HG03108 (cell line): ENCODE measurements around the gene RETREG2.

Experiments
- ATAC-seq: cut with Tn5 transposase; IDR thresholded peaks from one replicate; pipeline ENCODE4 v1.9.1; 2021; ENCODE audit warnings: moderate library complexity; ENCODE audit not compliant: unreplicated experiment

The RETREG2 gene

GRCh38 chr2:219213486-219214071 is 35.5 kb downstream of the RETREG2 start:
- no peak for ATAC-seq

GRCh38 chr2:219214141-219214540 is 36.1 kb downstream of the RETREG2 start:
- no peak for ATAC-seq

DNA sequence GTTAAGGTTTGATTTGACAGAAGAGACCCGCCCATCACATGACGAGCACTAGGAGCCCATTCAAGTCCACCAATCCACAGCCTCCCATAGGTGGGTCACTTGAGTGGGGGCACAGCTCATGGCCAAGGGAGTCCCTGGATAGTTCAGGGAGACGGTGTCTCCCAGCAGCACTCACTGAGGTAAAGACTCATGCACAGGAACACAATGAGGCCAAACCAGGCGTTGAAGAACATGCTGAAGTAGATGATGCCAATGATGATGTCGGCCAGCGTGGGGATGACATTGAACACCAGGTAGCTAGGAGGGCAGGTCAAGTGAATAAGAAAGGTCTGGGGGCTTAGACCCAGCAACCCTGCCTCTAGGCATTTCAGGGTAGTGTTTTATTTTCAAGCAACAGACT is 36.7 kb downstream of the RETREG2 start:
- no peak for ATAC-seq

DNA sequence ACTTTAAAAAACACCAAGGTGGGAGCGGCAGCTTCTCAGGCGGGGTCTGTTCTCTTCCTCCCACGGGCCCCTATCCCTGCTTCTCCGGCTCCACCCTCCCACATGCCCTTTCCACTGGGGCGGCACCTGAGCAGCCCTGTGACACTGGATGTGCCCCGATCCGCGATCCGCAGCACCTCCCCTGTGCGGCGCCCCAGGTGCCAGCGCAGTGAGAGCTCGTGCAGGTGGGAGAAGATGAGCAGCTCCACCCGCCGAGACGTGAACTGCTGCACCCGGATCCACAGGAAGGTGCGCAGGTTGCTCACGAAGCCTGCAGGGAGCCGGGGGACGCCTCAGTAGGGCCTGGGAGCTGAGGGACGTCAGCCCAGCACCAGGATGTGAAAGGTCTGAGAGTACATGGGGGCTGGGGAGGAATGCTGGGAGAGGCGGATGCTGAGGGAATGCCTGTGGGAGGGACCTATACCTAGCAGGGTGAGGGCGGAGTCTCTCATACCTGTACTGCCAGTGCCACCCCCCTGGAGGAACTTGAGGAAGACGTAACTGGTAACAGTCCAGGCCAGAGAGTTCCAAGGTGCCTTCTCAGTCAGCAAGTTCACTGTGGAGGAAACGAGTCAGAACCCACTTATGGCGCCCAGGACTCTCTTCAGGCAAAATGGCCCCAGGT is 37.9 kb downstream of the RETREG2 start:
- no peak for ATAC-seq

DNA sequence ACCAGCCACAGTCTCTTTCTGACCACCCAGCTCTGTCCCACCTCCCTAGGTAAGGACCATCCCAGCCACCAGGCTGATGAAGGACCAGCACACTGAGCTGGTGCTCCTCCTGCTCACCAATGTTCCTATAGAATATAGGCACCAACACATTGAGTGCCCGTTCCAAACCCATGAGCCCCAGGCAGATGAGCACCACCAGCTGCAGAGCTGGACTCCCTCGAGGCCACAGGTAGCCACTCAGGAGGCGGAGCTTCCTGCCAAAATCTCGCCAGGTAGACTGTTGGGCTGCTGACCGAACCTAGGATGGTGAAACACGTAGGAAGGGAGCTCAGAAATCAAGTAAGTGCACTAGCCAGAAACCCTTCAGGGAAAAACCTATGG is 38.5 kb downstream of the RETREG2 start:
- ATAC-seq: no peak

DNA sequence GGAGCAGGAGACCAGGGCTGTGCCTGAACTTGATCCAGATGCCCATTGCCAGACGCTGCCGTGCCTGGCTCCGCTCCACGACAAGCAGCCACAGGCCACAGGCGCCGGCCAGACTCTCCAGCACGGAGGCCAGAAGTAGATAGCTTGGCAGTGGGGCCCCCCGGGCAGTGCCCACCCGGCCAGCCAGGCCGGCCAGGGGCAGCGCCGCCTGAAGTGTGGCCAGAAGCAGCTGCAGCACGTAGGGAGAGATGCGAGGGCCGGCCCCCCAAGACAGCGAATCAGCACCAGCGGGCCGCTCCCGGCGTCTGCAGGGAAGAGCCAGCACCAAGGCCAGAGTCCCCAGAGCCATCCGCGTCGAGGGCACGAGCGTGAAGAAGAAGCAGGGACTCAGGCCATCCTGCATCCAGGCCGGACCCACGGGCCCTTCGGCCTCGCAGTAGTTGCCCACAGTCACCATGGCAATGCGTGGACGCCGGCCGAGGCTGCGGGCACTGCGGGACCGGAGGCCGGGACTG is 40.2 kb downstream of the RETREG2 start:
- ATAC-seq: peak; percentile 19

GRCh38 chr2:219218732-219219701 is 40.9 kb downstream of the RETREG2 start, which contains the start of gene ABCB6:
TSS of gene ABCB6 (minus strand) at chr2:219218958. CDS start at chr2:219218673, 285 bp downstream.
- ATAC-seq: peak; percentile 68

DNA sequence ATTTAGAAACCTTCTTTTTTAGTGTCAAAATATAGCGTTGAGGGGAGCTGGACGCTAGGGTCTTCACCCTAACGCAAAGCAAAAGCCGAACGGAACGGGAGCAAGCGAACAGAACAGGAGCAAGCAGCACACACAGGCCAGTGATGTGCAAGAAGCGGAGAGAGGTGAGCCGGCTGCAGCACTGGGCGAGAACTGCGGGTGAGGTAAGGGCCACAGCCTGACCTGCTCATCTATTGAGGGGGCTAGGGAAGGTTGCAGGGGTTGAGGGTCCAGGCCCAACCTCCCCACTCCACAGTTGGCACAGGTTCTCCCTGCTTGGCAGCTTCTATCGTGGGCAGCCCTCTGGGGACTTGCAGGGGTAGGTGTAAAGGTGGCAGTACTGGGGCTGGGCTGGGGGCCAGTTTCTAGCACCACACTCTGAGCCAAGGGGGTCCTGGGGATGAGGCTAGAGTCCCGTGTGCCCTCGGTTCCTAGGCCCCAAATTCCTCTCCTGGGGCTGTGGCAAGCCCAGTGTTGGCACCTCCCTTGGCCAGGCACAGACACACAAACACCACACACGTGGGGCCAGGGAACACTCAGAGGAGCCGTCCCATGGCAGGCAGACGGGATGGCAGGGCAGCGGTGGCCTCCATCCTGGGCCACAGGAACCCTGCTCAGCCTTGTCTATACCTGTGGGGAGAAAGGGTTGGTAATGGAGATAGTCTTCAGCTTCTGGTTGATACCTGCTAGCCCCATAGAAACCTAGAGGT is 41.9 kb downstream of the RETREG2 start:
- ATAC-seq: no peak

GRCh38 chr2:219220652-219221402 is 42.8 kb downstream of the RETREG2 start:
- no peak for ATAC-seq

DNA sequence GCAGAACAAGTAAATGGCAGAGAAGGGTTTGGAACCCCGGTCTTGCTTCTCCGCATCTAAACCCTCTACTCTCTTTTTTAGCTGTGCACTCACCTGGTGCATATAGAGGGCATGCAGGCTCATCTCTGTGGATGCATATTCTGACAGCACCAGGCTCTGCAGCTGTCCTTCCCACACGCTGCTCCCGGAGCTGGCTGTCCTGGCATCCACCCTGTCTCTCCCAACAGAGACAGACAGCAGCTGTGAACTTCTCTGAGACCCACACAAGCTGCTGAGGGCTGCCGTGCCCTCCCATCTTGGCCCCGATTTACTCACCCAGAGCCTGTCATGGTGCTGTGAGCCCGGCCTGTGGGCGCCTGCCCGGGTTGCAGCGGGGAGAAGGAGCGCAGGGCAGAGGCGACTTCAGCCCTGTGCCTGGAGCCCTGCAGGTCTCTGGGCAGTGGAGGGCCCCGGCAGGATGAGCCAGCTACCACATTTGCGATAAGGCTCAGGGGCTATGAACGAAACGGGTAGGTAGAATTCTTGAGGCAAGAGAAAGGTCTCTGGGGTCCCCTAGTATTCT is 44.0 kb downstream of the RETREG2 start:
- ATAC-seq: no peak

GRCh38 chr2:219223831-219224610 is 45.9 kb downstream of the RETREG2 start:
- ATAC-seq: no peak

- no peak for ATAC-seq
Observed at GRCh38 chr2:219225350-219225749, 47.3 kb downstream of the RETREG2 start.

GRCh38 chr2:219228041-219228910 is 50.2 kb downstream of the RETREG2 start:
- no peak for ATAC-seq

GRCh38 chr2:219228911-219229304 is 50.8 kb downstream of the RETREG2 start:
- no peak for ATAC-seq

DNA sequence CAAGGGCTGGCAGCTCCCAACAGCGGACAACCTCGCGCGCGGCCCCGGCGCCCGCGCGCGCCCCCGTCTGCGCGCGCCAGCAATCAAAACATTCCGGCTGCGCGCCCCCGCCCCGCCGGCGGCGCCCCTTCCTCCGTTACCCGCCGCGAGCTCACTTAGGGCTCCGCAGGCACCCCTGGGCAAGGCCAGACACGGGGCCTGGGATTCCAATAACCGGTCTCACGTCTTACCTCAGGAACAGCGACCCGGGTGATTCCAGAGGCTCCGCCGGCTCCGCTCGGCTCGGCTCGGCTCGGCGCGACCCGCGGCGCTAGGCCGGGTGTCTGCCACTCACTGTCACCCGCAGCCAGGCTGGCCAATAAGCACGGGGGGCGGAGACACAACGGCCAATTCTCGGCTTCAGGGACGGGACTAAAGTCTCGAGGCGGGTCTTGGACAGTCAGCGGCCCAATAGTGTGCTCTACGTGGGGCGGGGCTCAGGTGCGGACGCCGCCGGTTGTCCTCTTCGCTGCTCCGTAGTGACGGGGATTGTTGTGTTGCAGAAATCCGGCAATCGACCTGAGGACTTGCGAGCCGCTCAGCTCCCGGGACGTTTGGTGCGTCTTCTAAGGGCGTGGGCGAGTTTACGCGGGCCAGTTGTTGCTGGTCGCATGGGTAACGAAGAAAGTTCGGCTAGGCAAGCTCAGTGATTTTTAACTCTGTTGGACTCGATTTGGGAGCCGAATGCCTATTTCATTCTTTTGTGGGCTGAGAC is 51.4 kb downstream of the RETREG2 start, which contains the start of the genes ANKZF1 and ATG9A:
Gene ANKZF1, plus strand, starts transcription at position 502 of the 754 bp plus-strand sequence. CDS start 452 bp downstream, outside the sequence.
Gene ATG9A, minus strand, starts transcription at position 332 of the 754 bp plus-strand sequence. CDS start 1,612 bp downstream, outside the sequence.
- peak; percentile 97 for ATAC-seq

DNA sequence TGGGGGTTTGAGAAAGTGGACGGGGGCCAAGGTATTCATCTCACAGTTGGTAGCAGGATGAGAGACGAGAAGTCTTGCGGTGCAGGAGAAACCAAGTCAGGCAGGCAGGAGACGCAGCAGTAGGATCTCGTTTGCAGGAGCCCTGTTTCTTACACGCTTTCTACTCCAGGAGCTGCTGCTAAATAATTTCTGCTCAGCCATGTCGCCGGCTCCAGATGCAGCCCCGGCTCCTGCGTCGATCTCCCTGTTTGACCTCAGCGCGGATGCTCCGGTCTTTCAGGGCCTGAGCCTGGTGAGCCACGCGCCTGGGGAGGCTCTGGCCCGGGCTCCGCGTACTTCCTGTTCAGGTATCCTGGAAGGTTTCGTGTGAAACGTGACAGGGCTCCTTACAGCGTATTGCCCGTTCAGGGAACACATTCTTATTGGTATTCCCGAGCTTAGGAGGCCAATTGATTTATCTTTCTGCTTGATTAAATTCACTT is 52.0 kb downstream of the RETREG2 start:
- ATAC-seq: no peak

DNA sequence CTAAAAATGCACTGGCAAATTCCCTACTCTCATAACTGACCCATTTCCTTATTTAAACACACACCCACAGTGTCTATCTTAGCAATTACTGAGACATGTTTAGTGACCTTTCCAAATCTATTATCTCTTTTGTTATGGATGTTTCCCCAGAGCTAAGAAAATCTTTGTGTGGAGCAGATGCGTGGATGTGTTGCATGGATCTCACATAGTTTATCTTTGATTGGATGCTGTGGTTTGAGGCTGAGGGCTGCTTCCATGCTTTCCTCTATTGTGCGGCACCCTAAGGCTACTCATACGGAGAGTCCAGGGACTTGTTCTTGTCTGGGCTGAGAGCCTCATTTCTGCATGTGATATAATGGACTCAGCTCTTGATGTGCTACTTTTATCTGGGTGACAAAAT is 56.3 kb downstream of the RETREG2 start:
- ATAC-seq: no peak
